ENCODE data around the gene MIGA1. TPM values are rescaled to one million over a fixed set of nuclear protein-coding genes. Genes with fewer than 3 reads are reported as not detected.

The MIGA1 gene
- total and polyA plus RNA-seq, 2 of the 13 experiments (the other 11 are each of a cell fraction or from before 2014, with no cell fraction given): 3.8 to 6.6 TPM

DNA sequence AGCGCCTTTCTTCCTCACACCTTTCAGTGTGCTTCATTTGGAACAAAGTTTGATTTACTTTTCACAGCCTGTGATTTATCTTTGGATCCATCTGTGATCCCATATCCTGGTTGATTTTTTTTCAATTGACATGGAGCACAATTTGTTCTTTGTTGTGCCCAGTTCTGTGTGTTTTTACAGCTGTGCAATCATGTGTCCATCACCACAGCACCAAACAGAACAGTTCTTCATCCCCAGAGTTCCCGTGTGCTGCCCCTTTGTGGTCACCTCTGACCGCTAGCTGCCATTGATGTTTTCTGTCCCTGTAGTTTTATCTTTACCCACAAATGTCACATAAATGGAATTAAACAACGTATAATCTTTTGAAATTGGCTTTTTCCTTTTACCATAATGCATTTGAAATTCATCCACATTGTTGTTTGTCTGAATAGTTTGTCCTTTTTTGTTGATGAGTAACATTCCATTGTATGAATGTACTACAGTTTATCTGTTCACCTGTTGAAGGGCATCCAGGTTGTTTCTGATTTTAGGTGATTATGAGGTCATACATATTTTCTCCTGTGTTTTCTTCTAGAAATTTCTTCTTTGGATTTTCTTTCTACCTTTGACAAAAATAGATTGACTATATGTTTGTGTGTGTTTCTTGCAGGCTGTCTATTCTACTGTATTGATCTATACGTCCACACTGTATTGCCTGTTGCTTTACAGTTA, 17.4 kb downstream of the MIGA1 start (continued):
- TF ChIP-seq, protein P1, sequence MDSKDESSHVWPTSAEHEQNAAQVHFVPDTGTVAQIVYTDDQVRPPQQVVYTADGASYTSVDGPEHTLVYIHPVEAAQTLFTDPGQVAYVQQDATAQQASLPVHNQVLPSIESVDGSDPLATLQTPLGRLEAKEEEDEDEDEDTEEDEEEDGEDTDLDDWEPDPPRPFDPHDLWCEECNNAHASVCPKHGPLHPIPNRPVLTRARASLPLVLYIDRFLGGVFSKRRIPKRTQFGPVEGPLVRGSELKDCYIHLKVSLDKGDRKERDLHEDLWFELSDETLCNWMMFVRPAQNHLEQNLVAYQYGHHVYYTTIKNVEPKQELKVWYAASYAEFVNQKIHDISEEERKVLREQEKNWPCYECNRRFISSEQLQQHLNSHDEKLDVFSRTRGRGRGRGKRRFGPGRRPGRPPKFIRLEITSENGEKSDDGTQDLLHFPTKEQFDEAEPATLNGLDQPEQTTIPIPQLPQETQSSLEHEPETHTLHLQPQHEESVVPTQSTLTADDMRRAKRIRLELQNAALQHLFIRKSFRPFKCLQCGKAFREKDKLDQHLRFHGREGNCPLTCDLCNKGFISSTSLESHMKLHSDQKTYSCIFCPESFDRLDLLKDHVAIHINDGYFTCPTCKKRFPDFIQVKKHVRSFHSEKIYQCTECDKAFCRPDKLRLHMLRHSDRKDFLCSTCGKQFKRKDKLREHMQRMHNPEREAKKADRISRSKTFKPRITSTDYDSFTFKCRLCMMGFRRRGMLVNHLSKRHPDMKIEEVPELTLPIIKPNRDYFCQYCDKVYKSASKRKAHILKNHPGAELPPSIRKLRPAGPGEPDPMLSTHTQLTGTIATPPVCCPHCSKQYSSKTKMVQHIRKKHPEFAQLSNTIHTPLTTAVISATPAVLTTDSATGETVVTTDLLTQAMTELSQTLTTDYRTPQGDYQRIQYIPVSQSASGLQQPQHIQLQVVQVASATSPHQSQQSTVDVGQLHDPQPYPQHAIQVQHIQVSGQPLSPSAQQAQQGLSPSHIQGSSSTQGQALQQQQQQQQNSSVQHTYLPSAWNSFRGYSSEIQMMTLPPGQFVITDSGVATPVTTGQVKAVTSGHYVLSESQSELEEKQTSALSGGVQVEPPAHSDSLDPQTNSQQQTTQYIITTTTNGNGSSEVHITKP (CRISPR knock-in tag; IDR thresholded peaks at IDR 0.05; ENCODE audit: low read depth): no peak
- TF ChIP-seq ARNT (IDR thresholded peaks at IDR 0.05): no peak
- no peak for TF ChIP-seq SIN3B (IDR thresholded peaks at IDR 0.05; ENCODE audit: low read length)
- TF ChIP-seq SALL1 (CRISPR knock-in tag; IDR thresholded peaks at IDR 0.05): no peak
- TF ChIP-seq GLI4 (CRISPR knock-in tag; IDR thresholded peaks at IDR 0.05; ENCODE audit: borderline replicate concordance): no peak
- TF ChIP-seq CTCF (CRISPR knock-in tag; IDR thresholded peaks at IDR 0.05): peak; percentile 64
- TF ChIP-seq ZNF776 (CRISPR knock-in tag; IDR thresholded peaks at IDR 0.05): no peak
- TF ChIP-seq CREB3 (CRISPR knock-in tag; IDR thresholded peaks at IDR 0.05): no peak
- 0 out of 2 replicates have a peak, but pooled peaks have one; percentile 14 for TF ChIP-seq GATAD2A (CRISPR knock-in tag; IDR thresholded peaks at IDR 0.05)
- no peak for TF ChIP-seq CHD4 (IDR thresholded peaks at IDR 0.05; ENCODE audit: borderline replicate concordance, low read length)
- TF ChIP-seq ZNF10 (CRISPR knock-in tag; IDR thresholded peaks at IDR 0.05; ENCODE audit: borderline replicate concordance, low read depth): no peak
- no peak for TF ChIP-seq NRL (CRISPR knock-in tag; IDR thresholded peaks at IDR 0.05; ENCODE audit: borderline replicate concordance)
- TF ChIP-seq STAG1 (CRISPR knock-in tag; IDR thresholded peaks at IDR 0.05): peak; percentile 44
- no peak for TF ChIP-seq ZBTB10 (CRISPR knock-in tag; IDR thresholded peaks at IDR 0.05; ENCODE audit: borderline replicate concordance)
- TF ChIP-seq SPEN (CRISPR knock-in tag; IDR thresholded peaks at IDR 0.05; ENCODE audit: low read depth): no peak
- 0 out of 2 replicates have a peak, but pooled peaks have one; percentile 18 for TF ChIP-seq ELF3 (CRISPR knock-in tag; IDR thresholded peaks at IDR 0.05)
- TF ChIP-seq DDIT3 (CRISPR knock-in tag; IDR thresholded peaks at IDR 0.05): no peak
- no peak for TF ChIP-seq ZNF792 (CRISPR knock-in tag; IDR thresholded peaks at IDR 0.05)
- no peak for TF ChIP-seq JUN (CRISPR knock-in tag; IDR thresholded peaks at IDR 0.05)

Data from HepG2 (cell line).